IMR-90 (cell line): ENCODE results near the gene FPR3. TPM values are rescaled to one million over a fixed set of nuclear protein-coding genes. Genes with fewer than 3 reads are reported as not detected.

Experiments used
- ATAC-seq: fragments of 200-7000 bp; cut with Tn5 transposase; 2 replicates; pipeline ENCODE4 v1.9.1; 2020; ENCODE audit warnings: low read depth, mild to moderate bottlenecking, moderate library complexity
- BruUV-seq: library from RNA; stranded (reverse); fragments of 400-500 nt; replicated peaks from 2 replicates; lab custom pipeline; 2021; lab: Mats Ljungman, UMichigan
- CTCF ChIA-PET: fragments of 300-600 bp; formaldehyde crosslinking; extraction: SDS; loops from one replicate; lab custom pipeline; 2021; ENCODE audit warnings: antibody characterized with exemption; lab: Yijun Ruan, JAX
- POLR2A ChIA-PET: fragments of 300-600 bp; sonication (Branson Sonifier 250); formaldehyde crosslinking; loops from one replicate; lab custom pipeline; 2022; ENCODE audit warnings: antibody characterized with exemption; ENCODE audit not compliant: unreplicated experiment; lab: Charles Lee
- DNase-seq: peaks from one replicate; pipeline ENCODE4 v3.0.0; 2013
- H2AFZ ChIP-seq: replicated peaks from 2 replicates; pipeline ENCODE3; 2013; ENCODE audit warnings: low read length, mild to moderate bottlenecking; ENCODE audit not compliant: poor library complexity
- H2AK5ac ChIP-seq: 2 replicates; pipeline ENCODE4 v1.6.1; 2013; ENCODE audit warnings: low read depth, low read length, inconsistent platforms
- H2AK9ac ChIP-seq: replicated peaks from 2 replicates; pipeline ENCODE3; 2013; ENCODE audit warnings: mild to moderate bottlenecking, low read depth, low read length, moderate library complexity; ENCODE audit not compliant: poor library complexity
- H2BK120ac ChIP-seq: 2 replicates; pipeline ENCODE4 v1.6.1; 2013; ENCODE audit warnings: low read depth, low read length, inconsistent platforms
- H2BK15ac ChIP-seq: 3 replicates; pipeline ENCODE4 v1.6.1; 2013; ENCODE audit warnings: low read depth, low read length, inconsistent platforms
- H2BK20ac ChIP-seq: 2 replicates; pipeline ENCODE4 v1.6.1; 2013; ENCODE audit warnings: low read depth, mild to moderate bottlenecking, inconsistent platforms, low read length, moderate library complexity
- H2BK5ac ChIP-seq: 2 replicates; pipeline ENCODE4 v1.6.1; 2013; ENCODE audit warnings: mild to moderate bottlenecking, low read depth, low read length, inconsistent platforms; ENCODE audit not compliant: poor library complexity, severe bottlenecking
- H3K14ac ChIP-seq: replicated peaks from 2 replicates; pipeline ENCODE4 v1.6.1; 2013; ENCODE audit warnings: low read depth, low read length, inconsistent platforms
- H3K18ac ChIP-seq: 2 replicates; pipeline ENCODE4 v1.6.1; 2013; ENCODE audit warnings: low read depth, low read length, control low read depth
- H3K23ac ChIP-seq: 2 replicates; pipeline ENCODE4 v1.6.1; 2013; ENCODE audit warnings: low read depth, low read length, inconsistent platforms
- H3K27ac ChIP-seq: 2 replicates; pipeline ENCODE4 v1.5.1; 2013; ENCODE audit warnings: mild to moderate bottlenecking, control low read depth, low read length; ENCODE audit not compliant: insufficient read depth
- H3K27me3 ChIP-seq: 2 replicates; pipeline ENCODE4 v1.6.1; 2013; ENCODE audit warnings: low read length; ENCODE audit not compliant: control insufficient read depth, insufficient read depth
- H3K36me3 ChIP-seq: 2 replicates; pipeline ENCODE4 v1.6.1; 2013; ENCODE audit warnings: low read length, mixed read lengths; ENCODE audit not compliant: control insufficient read depth, insufficient read depth
- H3K4ac ChIP-seq: 2 replicates; pipeline ENCODE4 v1.6.1; 2013; ENCODE audit warnings: low read depth, low read length, inconsistent platforms
- H3K4me1 ChIP-seq: 2 replicates; pipeline ENCODE4 v1.6.1; 2013; ENCODE audit warnings: low read length, mixed read lengths; ENCODE audit not compliant: control insufficient read depth, insufficient read depth
- H3K4me2 ChIP-seq: 2 replicates; pipeline ENCODE4 v1.6.1; 2013; ENCODE audit warnings: low read depth, mild to moderate bottlenecking, control low read depth, low read length, moderate library complexity
- H3K4me3 ChIP-seq: 2 replicates; pipeline ENCODE4 v1.5.1; 2013; ENCODE audit warnings: low read depth, mild to moderate bottlenecking, control low read depth, low read length, moderate library complexity; ENCODE audit not compliant: insufficient read depth
- H3K56ac ChIP-seq: 2 replicates; pipeline ENCODE4 v1.6.1; 2013; ENCODE audit warnings: low read length, inconsistent platforms; ENCODE audit not compliant: insufficient read depth; ENCODE audit errors: extremely low read depth
- H3K79me1 ChIP-seq, 2 experiments: 2 replicates each; pipeline ENCODE4 v1.6.1; 2013; ENCODE audit warnings: low read length in 2 of 2, inconsistent platforms in 1 of 2, low read depth in 1 of 2
- H3K9ac ChIP-seq: 2 replicates; pipeline ENCODE4 v1.6.1; 2013; ENCODE audit warnings: low read depth, low read length, control low read depth
- H3K9me1 ChIP-seq: 2 replicates; pipeline ENCODE4 v1.6.1; 2013; ENCODE audit warnings: low read length, inconsistent platforms; ENCODE audit not compliant: insufficient read depth
- H3K9me3 ChIP-seq: 2 replicates; pipeline ENCODE4 v1.6.1; 2013; ENCODE audit warnings: low read length; ENCODE audit not compliant: control insufficient read depth, insufficient read depth
- H4K20me1 ChIP-seq: 2 replicates; pipeline ENCODE4 v1.6.1; 2013; ENCODE audit warnings: low read length, inconsistent platforms; ENCODE audit not compliant: insufficient read depth
- H4K5ac ChIP-seq: 2 replicates; pipeline ENCODE4 v1.6.1; 2013; ENCODE audit warnings: mild to moderate bottlenecking, low read depth, low read length, control low read depth
- H4K8ac ChIP-seq, 2 experiments: 2 replicates each; pipeline ENCODE4 v1.6.1; 2013; ENCODE audit warnings: low read depth in 2 of 2, low read length in 2 of 2, control low read depth in 1 of 2, inconsistent platforms in 1 of 2
- H4K91ac ChIP-seq: 2 replicates; pipeline ENCODE4 v1.6.1; 2013; ENCODE audit warnings: low read depth, low read length, inconsistent platforms; ENCODE audit not compliant: insufficient read depth
- BHLHE40 ChIP-seq: fragments of 150-350 bp; IDR thresholded peaks from 2 replicates; pipeline ENCODE4 v1.6.1; 2016; ENCODE audit warnings: mild to moderate bottlenecking, low read depth, low read length
- CEBPB ChIP-seq: IDR thresholded peaks from 2 replicates; pipeline ENCODE4 v1.6.1; 2012; ENCODE audit warnings: low read depth, low read length, improper control_type of control experiment
- CHD1 ChIP-seq: IDR thresholded peaks from 2 replicates; pipeline ENCODE4 v1.6.1; 2012; ENCODE audit warnings: low read depth, low read length, improper control_type of control experiment
- CTCF ChIP-seq: conservative IDR thresholded peaks from 2 replicates; pipeline ENCODE4 v1.5.1; 2012; ENCODE audit warnings: mild to moderate bottlenecking, low read depth, low read length, improper control_type of control experiment
- ELK1 ChIP-seq: fragments of 150-350 bp; IDR thresholded peaks from 2 replicates; pipeline ENCODE4 v1.6.1; 2016; ENCODE audit warnings: low read depth, mild to moderate bottlenecking, low read length, moderate library complexity, borderline replicate concordance
- FOS ChIP-seq: fragments of 150-350 bp; IDR thresholded peaks from 2 replicates; pipeline ENCODE4 v1.6.1; 2016; ENCODE audit warnings: low read depth, low read length
- MAFK ChIP-seq: IDR thresholded peaks from 2 replicates; pipeline ENCODE4 v1.6.1; 2012; ENCODE audit warnings: low read depth, low read length, improper control_type of control experiment
- MAZ ChIP-seq: IDR thresholded peaks from 2 replicates; pipeline ENCODE4 v1.6.1; 2012; ENCODE audit warnings: low read depth, mild to moderate bottlenecking, low read length, improper control_type of control experiment, moderate library complexity, borderline replicate concordance
- RAD21 ChIP-seq: IDR thresholded peaks from 2 replicates; pipeline ENCODE4 v1.6.1; 2012; ENCODE audit warnings: low read length, improper control_type of control experiment
- RFX5 ChIP-seq: IDR thresholded peaks from 2 replicates; pipeline ENCODE4 v1.8.0; 2012; ENCODE audit warnings: low read depth, mild to moderate bottlenecking, low read length, moderate library complexity
- WGBS, 2 experiments: methylation state at CpG; one replicate each; pipeline versions ENCODE4 v1.1.5 to v1.1.7; 2013; ENCODE audit warnings: missing lambda C conversion rate in 2 of 2; ENCODE audit not compliant: insufficient read length in 1 of 2; ENCODE audit errors: extremely low coverage in 2 of 2; 5-methylcytosine and 5-hydroxymethylcytosine counted together
- dilution Hi-C: fragments of 300-500 bp; cut with HindIII; formaldehyde crosslinking; loops from one replicate; pipeline ENCODE4 v1.14.3; 2018; ENCODE audit warnings: low sequenced_read_pairs; ENCODE audit not compliant: unreplicated experiment
- in situ Hi-C: fragments of 300-500 bp; cut with MboI; formaldehyde crosslinking; loops from 3 replicates; pipeline ENCODE4 v1.14.3; 2019; ENCODE audit warnings: low sequenced_read_pairs, inconsistent platforms, mixed read lengths
- intact Hi-C: fragments of 100-400 bp; cut with micrococcal nuclease; formaldehyde crosslinking; loops from 2 replicates; pipeline ENCODE4 v1.10.0; 2022
- polyA plus RNA-seq, 3 experiments: library from polyadenylated mRNA; depleted of rRNA; stranded (reverse); fragments of >200 nt; gene quantifications; 2 replicates each; pipeline ENCODE4 v1.2.3, GENCODE V29; 2012; ENCODE audit warnings: low replicate concordance in 1 of 3
- total RNA-seq: library from RNA; depleted of rRNA; stranded (reverse); fragments of >200 nt; gene quantifications from 2 replicates; pipeline ENCODE4 v1.2.3, GENCODE V29; 2012

Gene FPR3
- total and polyA plus RNA-seq, 2 of the 4 experiments (the other 2 are of a cell fraction) = not detected

DNA sequence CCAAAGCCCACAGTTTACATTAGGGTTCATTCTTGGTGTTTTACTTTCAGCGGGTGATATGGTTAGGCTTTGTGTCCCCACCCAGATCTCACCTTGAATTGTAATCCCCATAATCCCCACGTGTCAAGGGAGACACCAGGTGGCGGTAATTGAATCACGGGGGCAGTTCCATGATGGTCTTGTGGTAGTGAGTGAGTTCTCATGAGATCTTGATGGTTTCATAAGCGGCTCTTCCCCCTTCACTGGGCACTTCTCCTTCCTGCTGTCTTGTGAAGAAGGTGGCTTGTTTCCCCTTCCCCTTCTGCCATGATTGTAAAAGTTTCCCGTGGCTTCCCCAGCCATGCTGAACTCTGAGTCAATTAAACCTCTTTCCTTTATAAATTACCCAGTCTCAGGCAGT, 22.0 kb upstream of the FPR3 start:
- no peaks in the 10 kb centered on the region for H3K36me3 ChIP-seq
- no peak overlapping the region for H4K91ac ChIP-seq
- H2BK15ac ChIP-seq = no peak overlapping the region
- no peak overlapping the region for H2BK120ac ChIP-seq
- no peak overlapping the region for H3K56ac ChIP-seq
- TF ChIP-seq CTCF (no peak), CEBPB (no peak), BHLHE40 (no peak), MAZ (no peak), ELK1 (no peak), CHD1 (no peak), MAFK (no peak), FOS (no peak), RAD21 (no peak), RFX5 (no peak)
- 80% methylated on average over 1 of the region's 6 CpGs; no CpG with 5 or more reads in 1 of the 2 experiments for WGBS, 2 experiments
- H3K23ac ChIP-seq = no peak overlapping the region
- no peaks in the 10 kb centered on the region for H3K4me1 ChIP-seq
- H4K8ac ChIP-seq = no peak overlapping the region
- no peak overlapping the region for H3K14ac ChIP-seq
- dilution Hi-C loops (no loop called here), in situ Hi-C loops (loop anchor here (10.0 kb wide), 1 partner anchor 108 kb away; no protein-coding TSS in a partner anchor), intact Hi-C loops (no loop called here)
- H3K4ac ChIP-seq = no peak overlapping the region
- POLR2A ChIA-PET = no interaction called here
- no peak overlapping the region for H4K5ac ChIP-seq
- H2AFZ ChIP-seq = no peak overlapping the region
- no peak overlapping the region for H3K27ac ChIP-seq
- CTCF ChIA-PET = no interaction called here
- H3K9me3 ChIP-seq = no peaks in the 10 kb centered on the region
- DNase-seq = no peak
- H2AK9ac ChIP-seq = no peak overlapping the region
- no peak overlapping the region for H2BK5ac ChIP-seq
- no peak overlapping the region for H3K4me2 ChIP-seq
- H2BK20ac ChIP-seq = no peak overlapping the region
- H4K20me1 ChIP-seq = no peaks in the 10 kb centered on the region
- H2AK5ac ChIP-seq = no peak overlapping the region
- no TSS peak for BruUV-seq
- no peaks in the 10 kb centered on the region for H3K79me1 ChIP-seq
- no peak for ATAC-seq
- H3K18ac ChIP-seq = no peak overlapping the region
- H3K9ac ChIP-seq = no peak overlapping the region
- no peaks in the 10 kb centered on the region for H3K9me1 ChIP-seq
- H3K27me3 ChIP-seq = no peaks in the 10 kb centered on the region
- H3K4me3 ChIP-seq = no peak overlapping the region
